ENCODE data around the gene ARMCX1. TPM values are rescaled to one million over a fixed set of nuclear protein-coding genes. Genes with fewer than 3 reads are reported as not detected.

ARMCX1 gene
- total RNA-seq, 4 donors from 2014 or later: 25.6 to 49.2 (median 34.5) TPM

GRCh38 chrX:101539116-101539515 lies 11.2 kb upstream of the ARMCX1 start:
- no peaks in the 10 kb centered on the region for H3K36me3 ChIP-seq
- TF ChIP-seq EP300 (IDR thresholded peaks at IDR 0.05): no peak
- TF ChIP-seq POLR2AphosphoS5 (IDR thresholded peaks at IDR 0.05): no peak
- TF ChIP-seq CTCF (IDR thresholded peaks at IDR 0.05): no peak
- no peak for TF ChIP-seq POLR2A (IDR thresholded peaks at IDR 0.05)
- H3K27me3 ChIP-seq: no peaks in the 10 kb centered on the region
- ATAC-seq: no peak
- WGBS, 2 donors (ENCODE audit: low coverage in 1 of 2): 100% methylated on average over 1 of the region's 25 CpGs; no CpG with 5 or more reads in 1 of the 2 donors
- H3K4me3 ChIP-seq: no peak overlapping the region
- H3K9me3 ChIP-seq: no peaks in the 10 kb centered on the region
- H3K27ac ChIP-seq: no peak overlapping the region
- no peaks in the 10 kb centered on the region for H3K4me1 ChIP-seq

GRCh38 chrX:101550751-101551379 lies 518 bp downstream of the ARMCX1 start:
- H3K4me3 ChIP-seq: peak overlapping the region; percentile 61 to 65
- no peak for TF ChIP-seq EP300 (IDR thresholded peaks at IDR 0.05)
- TF ChIP-seq CTCF (IDR thresholded peaks at IDR 0.05): no peak
- no peaks in the 10 kb centered on the region for H3K27me3 ChIP-seq
- peak; percentile 39 for ATAC-seq
- H3K9me3 ChIP-seq: no peaks in the 10 kb centered on the region
- peaks cover 0 to 14% of the 10 kb centered on the region in 2 donors for H3K36me3 ChIP-seq
- peaks cover 0 to 17% (median 0%) of the 10 kb centered on the region in 3 donors for H3K4me1 ChIP-seq
- WGBS, 2 donors (ENCODE audit: low coverage in 1 of 2): 40% methylated on average over 4 of the region's 26 CpGs; no CpG with 5 or more reads in 1 of the 2 donors
- H3K27ac ChIP-seq: peak overlapping the region; percentile 73 to 90 (median 88)

- H3K9me3 ChIP-seq: no peaks in the 10 kb centered on the region
- WGBS, 2 donors (ENCODE audit: low coverage in 1 of 2): 13 to 27% methylated on average over 5 to 8 of the region's 10 CpGs
- H3K27ac ChIP-seq: peak overlapping the region; percentile 50 to 90 (median 88)
- no peak for ATAC-seq
- peaks cover 0 to 17% (median 0%) of the 10 kb centered on the region in 3 donors for H3K4me1 ChIP-seq
- peak overlapping the region; percentile 61 to 65 for H3K4me3 ChIP-seq
- TF ChIP-seq CTCF (IDR thresholded peaks at IDR 0.05) (no peak), POLR2A (IDR thresholded peaks at IDR 0.05) (no peak), EP300 (IDR thresholded peaks at IDR 0.05) (no peak), POLR2AphosphoS5 (IDR thresholded peaks at IDR 0.05) (no peak)
- peaks cover 0 to 14% of the 10 kb centered on the region in 2 donors for H3K36me3 ChIP-seq
- no peaks in the 10 kb centered on the region for H3K27me3 ChIP-seq
These were observed 1.0 kb downstream of the ARMCX1 start for GRCh38 chrX:101551380-101551767.

- H3K36me3 ChIP-seq: peaks cover 0 to 14% of the 10 kb centered on the region in 2 donors
- no peaks in the 10 kb centered on the region for H3K27me3 ChIP-seq
- H3K9me3 ChIP-seq: no peaks in the 10 kb centered on the region
- peaks cover 0 to 17% (median 0%) of the 10 kb centered on the region in 3 donors for H3K4me1 ChIP-seq
- no peak for TF ChIP-seq POLR2A (IDR thresholded peaks at IDR 0.05)
- TF ChIP-seq CTCF (IDR thresholded peaks at IDR 0.05): no peak
- no peak for TF ChIP-seq EP300 (IDR thresholded peaks at IDR 0.05)
- TF ChIP-seq POLR2AphosphoS5 (IDR thresholded peaks at IDR 0.05): no peak
- H3K27ac ChIP-seq: no peak overlapping the region
- no peak for ATAC-seq
- no peak overlapping the region for H3K4me3 ChIP-seq
- 79 to 90% methylated on average over 7 to 14 of the region's 23 CpGs for WGBS, 2 donors (ENCODE audit: low coverage in 1 of 2)
These were observed 2.4 kb downstream of the ARMCX1 start for GRCh38 chrX:101552714-101553113.

GRCh38 chrX:101564651-101565050 lies 14.3 kb downstream of the ARMCX1 start:
- no peaks in the 10 kb centered on the region for H3K9me3 ChIP-seq
- TF ChIP-seq POLR2AphosphoS5 (IDR thresholded peaks at IDR 0.05) (no peak), CTCF (IDR thresholded peaks at IDR 0.05) (no peak), EP300 (IDR thresholded peaks at IDR 0.05) (no peak), POLR2A (IDR thresholded peaks at IDR 0.05) (no peak)
- no peak overlapping the region for H3K27ac ChIP-seq
- H3K4me3 ChIP-seq: no peak overlapping the region
- no peaks in the 10 kb centered on the region for H3K27me3 ChIP-seq
- no peaks in the 10 kb centered on the region for H3K4me1 ChIP-seq
- H3K36me3 ChIP-seq: no peaks in the 10 kb centered on the region
- no peak for ATAC-seq

Measured in gastroesophageal sphincter (tissue), 4 donors.